CD1c-positive myeloid dendritic cell (primary cell): ENCODE measurements around the gene ARHGAP9.
"Not testable (repeated sequence)": the region's sequence is repeated elsewhere in the genome, so short reads cannot be mapped to it uniquely, and the experiment has no call there.

ENCODE experiments used
- DNase-seq: peaks from one replicate; pipeline ENCODE4 v3.0.0-alpha.2; 2016; ENCODE audit errors: extremely low spot score

The ARHGAP9 gene

GRCh38 chr12:57459055-57459749, 20.5 kb downstream of the ARHGAP9 start:
- peak; percentile 96 for DNase-seq

DNA sequence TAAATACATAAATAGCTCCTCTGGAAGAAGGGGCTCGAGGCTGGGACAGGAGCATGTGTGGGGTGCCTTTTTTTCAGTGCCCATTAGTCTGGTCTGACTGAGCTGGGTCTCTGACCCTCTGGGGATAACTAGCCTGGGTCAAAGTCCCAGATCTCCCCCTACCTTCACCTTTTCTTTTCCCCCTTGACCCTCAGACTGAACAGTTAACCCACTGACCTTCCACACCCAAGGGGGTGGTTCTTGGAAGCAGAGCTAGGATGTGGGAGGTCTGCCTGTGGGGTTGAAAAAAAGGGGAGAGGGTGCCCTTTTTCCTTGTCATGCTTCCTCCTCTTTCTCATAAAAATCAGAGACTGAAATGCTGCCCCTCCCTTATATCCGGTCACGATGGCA, 21.0 kb downstream of the ARHGAP9 start:
- DNase-seq: no peak

- no peak for DNase-seq
Observed at GRCh38 chr12:57456737-57457490, 22.8 kb downstream of the ARHGAP9 start.

GRCh38 chr12:57456145-57456700, 23.4 kb downstream of the ARHGAP9 start:
- DNase-seq: no peak

- DNase-seq: no peak
Observed at GRCh38 chr12:57455374-57456144, 24.1 kb downstream of the ARHGAP9 start.

DNA sequence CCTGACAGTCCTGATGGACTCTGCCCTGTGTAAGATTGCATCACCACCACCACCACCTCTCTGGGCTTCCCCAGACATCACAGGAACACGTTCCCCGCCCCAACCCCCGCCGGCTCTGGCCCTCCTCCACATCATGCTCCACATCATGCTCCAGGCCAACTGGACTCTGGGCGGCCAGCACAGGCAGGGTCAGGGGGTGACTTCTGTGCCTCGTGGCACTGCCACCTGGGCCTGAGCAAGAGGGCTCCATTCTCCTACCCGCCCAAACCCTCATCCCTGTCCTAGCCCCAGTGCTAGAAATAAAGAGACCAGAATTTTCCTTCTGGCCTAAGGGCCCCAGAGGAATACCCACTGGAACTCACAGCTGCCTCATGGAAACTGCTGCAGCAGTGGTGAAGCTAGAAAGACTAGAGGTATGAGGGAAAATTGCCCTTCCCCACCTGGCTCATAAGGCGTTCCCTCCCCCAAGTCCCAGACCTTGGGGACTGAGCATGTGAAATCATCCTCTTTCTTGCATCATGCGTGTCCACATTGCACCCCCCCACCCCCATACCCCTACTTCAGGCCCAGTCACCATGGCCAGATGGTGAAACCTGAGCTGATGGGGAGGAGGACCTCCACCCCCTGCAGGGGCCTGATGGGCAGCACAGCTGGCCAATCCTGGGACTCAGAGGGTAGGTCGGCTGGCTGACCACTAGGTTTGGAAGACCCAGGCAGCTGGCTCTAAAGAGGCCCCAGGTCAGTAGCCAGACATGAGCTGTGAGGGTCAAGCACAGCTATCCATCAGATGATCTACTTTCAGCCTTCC, 24.9 kb downstream of the ARHGAP9 start, which contains the start of gene INHBE:
Gene INHBE, plus strand, starts transcription at position 742 of the 808 bp plus-strand sequence. CDS start 230 bp downstream, outside the sequence.
- DNase-seq: peak; percentile 52

GRCh38 chr12:57454213-57454565, 25.5 kb downstream of the ARHGAP9 start:
- no peak for DNase-seq

DNA sequence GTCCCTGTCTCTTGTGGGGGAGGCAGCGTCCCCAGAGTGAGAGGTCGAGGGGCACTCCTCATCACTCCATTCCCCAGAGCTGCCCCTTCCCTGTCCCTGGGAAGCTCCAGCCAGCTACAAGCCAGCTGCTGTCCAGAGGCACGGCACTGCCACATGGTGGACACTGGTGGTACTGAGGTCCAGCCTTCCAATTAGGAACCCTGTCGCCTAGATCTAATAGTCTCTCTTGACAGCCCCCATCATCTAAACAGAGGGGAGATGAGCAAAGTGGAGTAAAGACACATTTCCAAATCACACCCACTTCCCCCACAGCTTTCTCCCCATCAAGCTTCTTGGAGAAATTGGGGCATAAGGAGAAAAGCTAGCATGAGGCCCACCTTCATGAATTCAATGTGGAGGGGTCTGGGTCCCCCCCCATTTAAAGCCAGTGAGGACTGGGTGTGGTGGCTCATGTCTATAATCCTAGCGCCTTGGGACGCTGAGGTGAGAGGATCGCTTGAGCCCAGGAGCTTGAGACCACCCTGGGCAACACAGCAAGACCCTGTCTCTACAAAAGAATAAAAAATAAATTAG, 26.6 kb downstream of the ARHGAP9 start:
- DNase-seq: peak; percentile 81

GRCh38 chr12:57452181-57452936, 27.3 kb downstream of the ARHGAP9 start:
- DNase-seq: peak; percentile 76

DNA sequence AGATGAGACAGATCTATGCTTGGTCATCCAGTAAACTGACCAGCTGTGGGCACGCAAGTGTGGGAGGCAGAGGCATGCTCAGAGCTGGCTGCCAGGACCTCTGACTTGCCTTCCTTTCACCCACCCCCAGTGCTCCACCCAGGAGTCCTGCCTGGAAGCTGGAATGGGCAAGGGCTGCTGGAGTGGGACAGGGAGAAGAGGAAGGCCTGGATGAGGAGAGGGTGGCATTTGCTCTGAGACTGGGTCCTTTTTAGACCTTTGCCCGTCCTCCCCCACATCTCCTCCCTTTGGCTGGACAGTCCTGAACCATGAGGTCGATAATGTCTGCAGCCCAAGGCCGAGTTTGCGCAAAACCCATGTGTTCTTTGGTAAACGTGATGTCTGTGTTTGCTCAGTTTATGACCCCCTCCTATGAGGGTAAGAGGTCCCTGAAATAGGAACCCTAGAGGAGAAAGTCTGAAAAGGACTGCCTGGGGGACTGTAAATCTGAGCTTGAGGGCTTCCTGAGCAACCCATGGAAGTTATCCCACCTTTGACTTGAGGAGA, 28.4 kb downstream of the ARHGAP9 start:
- DNase-seq: no peak

DNA sequence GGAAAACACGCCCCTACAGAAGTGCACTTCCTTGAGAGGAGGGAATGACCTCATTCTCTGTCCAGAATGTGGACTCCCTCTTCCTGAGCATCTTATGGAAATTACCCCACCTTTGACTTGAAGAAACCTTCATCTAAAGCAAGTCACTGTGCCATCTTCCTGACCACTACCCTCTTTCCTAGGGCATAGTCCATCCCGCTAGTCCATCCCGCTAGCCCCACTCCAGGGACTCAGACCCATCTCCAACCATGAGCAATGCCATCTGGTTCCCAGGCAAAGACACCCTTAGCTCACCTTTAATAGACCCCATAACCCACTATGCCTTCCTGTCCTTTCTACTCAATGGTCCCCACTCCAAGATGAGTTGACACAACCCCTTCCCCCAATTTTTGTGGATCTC, 29.6 kb downstream of the ARHGAP9 start:
- no peak for DNase-seq

DNA sequence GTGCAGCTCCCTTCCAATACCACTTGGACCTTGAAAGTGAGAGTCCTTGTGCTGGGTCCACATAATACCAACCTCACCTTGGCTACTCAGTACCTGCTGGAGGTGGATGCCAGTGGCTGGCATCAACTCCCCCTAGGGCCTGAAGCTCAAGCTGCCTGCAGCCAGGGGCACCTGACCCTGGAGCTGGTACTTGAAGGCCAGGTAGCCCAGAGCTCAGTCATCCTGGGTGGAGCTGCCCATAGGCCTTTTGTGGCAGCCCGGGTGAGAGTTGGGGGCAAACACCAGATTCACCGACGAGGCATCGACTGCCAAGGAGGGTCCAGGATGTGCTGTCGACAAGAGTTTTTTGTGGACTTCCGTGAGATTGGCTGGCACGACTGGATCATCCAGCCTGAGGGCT, 30.3 kb downstream of the ARHGAP9 start:
- no peak for DNase-seq

DNA sequence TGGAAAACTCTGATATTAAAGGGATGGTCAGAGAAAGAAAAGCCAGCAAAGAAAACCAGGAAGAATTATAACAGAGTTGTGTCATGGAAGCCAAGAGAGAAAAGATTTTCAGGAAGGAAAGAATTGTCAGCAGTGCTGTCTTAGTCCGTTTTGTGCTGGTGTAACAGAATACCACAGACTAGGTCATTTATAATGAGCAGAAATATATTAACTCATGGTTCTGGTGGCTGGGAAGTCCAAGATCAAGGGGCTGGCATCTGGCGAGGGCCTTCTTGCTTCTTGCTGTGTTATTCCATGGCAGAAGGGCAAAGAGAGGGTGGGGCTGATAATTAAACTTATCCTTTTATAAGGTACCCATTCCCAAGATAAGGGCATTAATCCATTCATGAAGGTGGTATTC, 31.0 kb downstream of the ARHGAP9 start:
- no peak for DNase-seq

GRCh38 chr12:57446292-57446960, 33.2 kb downstream of the ARHGAP9 start:
- DNase-seq: no peak

DNA sequence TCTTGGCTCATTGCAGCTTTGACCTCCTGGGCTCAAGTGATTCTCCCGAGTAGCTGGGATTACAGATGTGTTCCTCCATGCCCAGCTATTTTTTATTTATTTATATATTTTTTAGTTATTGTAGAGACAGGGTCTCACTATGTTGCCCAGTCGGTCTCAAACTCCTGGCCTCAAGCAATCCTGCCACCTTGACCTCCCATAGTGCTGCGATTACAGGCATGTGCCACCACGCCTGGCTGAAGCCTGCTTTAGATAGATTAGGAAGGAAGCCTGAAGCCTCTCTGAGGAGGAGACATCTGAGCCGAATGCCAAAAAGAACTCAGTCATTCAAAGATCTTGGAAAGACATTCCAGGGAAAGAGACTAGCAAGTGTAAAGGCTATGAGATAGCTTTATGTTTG, 34.9 kb downstream of the ARHGAP9 start:
- DNase-seq: no peak

DNA sequence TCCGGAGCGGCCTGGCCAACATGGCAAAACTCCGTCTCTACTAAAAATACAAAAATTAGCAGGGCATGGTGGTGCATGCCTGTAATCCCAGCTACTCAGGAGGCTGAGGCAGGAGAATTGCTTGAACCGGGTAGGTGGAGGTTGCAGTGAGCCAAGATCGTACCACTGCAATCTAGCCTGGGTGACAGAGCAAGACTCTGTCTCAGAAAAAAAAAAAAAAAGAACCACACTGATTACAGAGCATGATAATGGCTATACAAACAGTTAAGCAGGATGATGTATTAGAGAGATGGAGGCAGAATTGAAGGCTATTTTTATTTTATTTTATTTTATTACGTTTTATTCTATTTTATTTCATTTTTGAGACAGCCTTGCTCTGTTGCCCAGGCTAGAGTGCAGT, 35.3 kb downstream of the ARHGAP9 start:
- not testable (repeated sequence) for DNase-seq

GRCh38 chr12:57441846-57442427, 37.7 kb downstream of the ARHGAP9 start:
- no peak for DNase-seq

DNA sequence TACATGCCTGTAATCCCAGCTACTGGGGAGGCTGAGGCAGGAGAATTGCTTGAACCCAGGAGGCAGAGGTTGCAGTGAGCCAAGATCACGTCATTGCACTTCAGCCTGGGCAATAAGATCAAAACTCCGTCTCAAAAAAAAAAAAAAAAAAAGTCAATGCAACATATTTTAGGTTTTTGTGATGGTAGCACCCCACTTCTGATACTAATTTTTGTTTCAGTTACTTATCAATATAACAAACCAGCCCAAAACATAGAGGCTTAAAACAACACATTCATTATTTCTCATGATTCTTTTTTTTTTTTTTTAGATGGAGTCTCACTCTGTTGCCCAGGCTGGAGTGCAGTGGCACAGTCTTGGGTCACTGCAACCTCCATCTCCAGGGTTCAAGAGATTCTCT, 38.3 kb downstream of the ARHGAP9 start:
- not testable (repeated sequence) for DNase-seq

DNA sequence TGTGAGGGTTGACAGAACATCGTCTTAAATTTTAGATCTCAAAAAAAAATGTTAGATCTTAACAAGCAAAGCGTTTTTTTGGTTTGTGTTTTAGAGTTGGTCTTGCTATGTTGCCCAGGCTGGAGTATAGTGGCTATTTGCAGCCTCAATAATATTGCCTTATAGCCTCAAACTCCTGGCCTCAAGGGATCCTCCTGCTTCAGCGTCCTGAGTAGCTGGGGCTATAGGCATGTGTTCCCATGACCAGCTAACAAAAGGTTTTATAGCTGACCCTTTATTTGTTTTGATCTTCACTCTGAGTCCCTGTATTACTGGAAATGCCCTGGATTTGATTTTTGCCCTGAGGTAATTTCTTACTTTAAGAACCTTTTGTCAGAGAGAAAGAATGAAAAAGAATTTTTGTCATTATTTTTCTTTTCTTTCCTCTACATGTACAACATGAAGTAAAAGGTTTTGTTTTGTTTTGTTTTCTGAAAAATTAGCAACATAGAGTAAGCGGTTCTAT, 39.9 kb downstream of the ARHGAP9 start:
- no peak for DNase-seq
